Nephron (organoid): ENCODE results near the gene ATXN1.
A peak's percentile ranks its signal among the peaks of the same experiment; 100 is the strongest.

Source experiments
- H3K27ac Mint-ChIP-seq, 3 experiments: 2 replicates each; pipeline ENCODE4 v1.8.0; 2020; ENCODE audit warnings: mixed read lengths in 3 of 3, mild to moderate bottlenecking in 2 of 3, moderate library complexity in 1 of 3
- H3K27me3 Mint-ChIP-seq: 2 replicates; pipeline ENCODE4 v1.8.0; 2021; ENCODE audit warnings: low read depth, mild to moderate bottlenecking, moderate library complexity, mixed read lengths
- H3K36me3 Mint-ChIP-seq: 2 replicates; pipeline ENCODE4 v1.8.0; 2020; ENCODE audit warnings: low read depth, mixed read lengths
- H3K4me1 Mint-ChIP-seq: 2 replicates; pipeline ENCODE4 v1.8.0; 2020; ENCODE audit warnings: mixed read lengths
- H3K4me3 Mint-ChIP-seq, 3 experiments: 2 replicates each; pipeline ENCODE4 v1.8.0; 2020; ENCODE audit warnings: mild to moderate bottlenecking in 3 of 3, mixed read lengths in 3 of 3, moderate library complexity in 2 of 3
- H3K9me3 Mint-ChIP-seq: 2 replicates; pipeline ENCODE4 v1.8.0; 2020; ENCODE audit warnings: mixed read lengths
- TF ChIP-seq, protein P1 (sequence below), 3 experiments: fragments of 200-600 bp; sonication (generic); IDR thresholded peaks; one replicate each; pipeline ENCODE4 v1.5.0; 2021; ENCODE audit warnings: antibody characterized with exemption in 3 of 3; ENCODE audit not compliant: unreplicated experiment in 3 of 3

ATXN1 gene

GRCh38 chr6:16429669-16430068 lies 331.6 kb downstream of the ATXN1 start:
- H3K4me3 Mint-ChIP-seq = no peak overlapping the region
- H3K9me3 Mint-ChIP-seq = no peaks in the 10 kb centered on the region

GRCh38 chr6:16427124-16427523 lies 334.1 kb downstream of the ATXN1 start:
- H3K9me3 Mint-ChIP-seq = no peaks in the 10 kb centered on the region
- TF ChIP-seq, protein P1, sequence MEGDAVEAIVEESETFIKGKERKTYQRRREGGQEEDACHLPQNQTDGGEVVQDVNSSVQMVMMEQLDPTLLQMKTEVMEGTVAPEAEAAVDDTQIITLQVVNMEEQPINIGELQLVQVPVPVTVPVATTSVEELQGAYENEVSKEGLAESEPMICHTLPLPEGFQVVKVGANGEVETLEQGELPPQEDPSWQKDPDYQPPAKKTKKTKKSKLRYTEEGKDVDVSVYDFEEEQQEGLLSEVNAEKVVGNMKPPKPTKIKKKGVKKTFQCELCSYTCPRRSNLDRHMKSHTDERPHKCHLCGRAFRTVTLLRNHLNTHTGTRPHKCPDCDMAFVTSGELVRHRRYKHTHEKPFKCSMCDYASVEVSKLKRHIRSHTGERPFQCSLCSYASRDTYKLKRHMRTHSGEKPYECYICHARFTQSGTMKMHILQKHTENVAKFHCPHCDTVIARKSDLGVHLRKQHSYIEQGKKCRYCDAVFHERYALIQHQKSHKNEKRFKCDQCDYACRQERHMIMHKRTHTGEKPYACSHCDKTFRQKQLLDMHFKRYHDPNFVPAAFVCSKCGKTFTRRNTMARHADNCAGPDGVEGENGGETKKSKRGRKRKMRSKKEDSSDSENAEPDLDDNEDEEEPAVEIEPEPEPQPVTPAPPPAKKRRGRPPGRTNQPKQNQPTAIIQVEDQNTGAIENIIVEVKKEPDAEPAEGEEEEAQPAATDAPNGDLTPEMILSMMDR (IDR thresholded peaks at IDR 0.05; ENCODE audit: unreplicated experiment in 3 of 3) = no peak

More at GRCh38 chr6:16429669-16430068, 331.6 kb downstream of the ATXN1 start:
- H3K27ac Mint-ChIP-seq = peak overlapping the region in 1 of 3 experiments; percentile 97
- peaks cover 57% of the 10 kb centered on the region for H3K4me1 Mint-ChIP-seq
- H3K36me3 Mint-ChIP-seq = peaks cover 7% of the 10 kb centered on the region
- no peaks in the 10 kb centered on the region for H3K27me3 Mint-ChIP-seq
- TF ChIP-seq, protein P1 (IDR thresholded peaks at IDR 0.05; ENCODE audit: unreplicated experiment in 3 of 3) = no peak

GRCh38 chr6:16425881-16426615 lies 335.2 kb downstream of the ATXN1 start:
- no peaks in the 10 kb centered on the region for H3K9me3 Mint-ChIP-seq
- peaks cover 45% of the 10 kb centered on the region for H3K4me1 Mint-ChIP-seq
- H3K27me3 Mint-ChIP-seq = no peaks in the 10 kb centered on the region
- TF ChIP-seq, protein P1 (IDR thresholded peaks at IDR 0.05; ENCODE audit: unreplicated experiment in 3 of 3) = no peak
- peak overlapping the region in 1 of 3 experiments; percentile 30 for H3K27ac Mint-ChIP-seq
- H3K36me3 Mint-ChIP-seq = peaks cover 7% of the 10 kb centered on the region
- no peak overlapping the region for H3K4me3 Mint-ChIP-seq

More at GRCh38 chr6:16427124-16427523, 334.1 kb downstream of the ATXN1 start:
- no peak overlapping the region for H3K4me3 Mint-ChIP-seq
- no peaks in the 10 kb centered on the region for H3K27me3 Mint-ChIP-seq
- peaks cover 7% of the 10 kb centered on the region for H3K36me3 Mint-ChIP-seq
- peak overlapping the region in 1 of 3 experiments; percentile 58 for H3K27ac Mint-ChIP-seq
- peaks cover 45% of the 10 kb centered on the region for H3K4me1 Mint-ChIP-seq

DNA sequence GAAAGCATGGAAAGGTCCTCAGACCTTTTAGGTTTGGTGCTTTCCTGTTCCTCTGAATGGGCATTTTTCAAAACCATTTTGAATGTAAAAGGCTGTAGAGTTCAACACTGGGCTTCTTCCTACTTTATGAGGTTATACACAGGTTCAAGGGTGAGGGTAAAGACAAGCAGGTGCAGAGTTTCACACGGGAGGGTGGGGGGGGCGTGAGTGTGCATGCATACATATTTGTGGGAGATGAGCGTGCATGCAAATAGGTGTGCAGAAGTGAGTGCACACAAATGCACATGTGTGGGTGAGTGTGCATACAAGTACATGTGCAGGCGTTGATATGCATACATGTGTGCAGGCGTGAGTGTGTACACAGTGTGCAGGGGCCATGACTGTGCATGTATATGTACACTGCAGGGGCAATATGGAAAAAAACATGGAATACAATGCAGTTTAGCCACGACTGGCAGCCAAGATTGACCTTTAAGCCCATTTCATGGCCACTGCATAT lies 339.7 kb downstream of the ATXN1 start:
- Mint-ChIP-seq H3K36me3 (no peaks in the 10 kb centered on the region), H3K4me3 (no peak overlapping the region), H3K9me3 (no peaks in the 10 kb centered on the region), H3K27ac (peak overlapping the region in 2 of 3 experiments; percentile 6 to 31), H3K27me3 (no peaks in the 10 kb centered on the region), H3K4me1 (peaks cover 48% of the 10 kb centered on the region)
- TF ChIP-seq, protein P1 (IDR thresholded peaks at IDR 0.05; ENCODE audit: unreplicated experiment in 3 of 3) = no peak

- no peaks in the 10 kb centered on the region for H3K27me3 Mint-ChIP-seq
- peak overlapping the region in 2 of 3 experiments; percentile 6 to 31 for H3K27ac Mint-ChIP-seq
- H3K4me1 Mint-ChIP-seq = peaks cover 47% of the 10 kb centered on the region
- H3K9me3 Mint-ChIP-seq = no peaks in the 10 kb centered on the region
- H3K4me3 Mint-ChIP-seq = no peak overlapping the region
- H3K36me3 Mint-ChIP-seq = no peaks in the 10 kb centered on the region
- TF ChIP-seq, protein P1 (IDR thresholded peaks at IDR 0.05; ENCODE audit: unreplicated experiment in 3 of 3) = no peak
These were observed 340.4 kb downstream of the ATXN1 start for GRCh38 chr6:16420715-16421461.
